Jurkat, Clone E6-1 (cell line): ENCODE measurements around the gene C21orf58. TPM values are rescaled to one million over a fixed set of nuclear protein-coding genes. Genes with fewer than 3 reads are reported as not detected.
A peak's percentile ranks its signal among the peaks of the same experiment; 100 is the strongest.
"Not testable (repeated sequence)": the region's sequence is repeated elsewhere in the genome, so short reads cannot be mapped to it uniquely, and the experiment has no call there.

ENCODE experiments used
- DNase-seq: peaks from one replicate; pipeline ENCODE4 v3.0.0-alpha.2; 2011; ENCODE audit warnings: low read depth, low spot score
- H3K4me3 ChIP-seq: 2 replicates; pipeline ENCODE4 v1.5.1; 2011; ENCODE audit warnings: mild to moderate bottlenecking, low read length, control low read depth, moderate library complexity
- polyA plus RNA-seq: library from polyadenylated mRNA; unstranded; fragments of >200 nt; gene quantifications from one replicate; pipeline ENCODE4 v1.2.1, GENCODE V29; 2012; ENCODE audit warnings: missing spikeins; ENCODE audit not compliant: insufficient read length, insufficient read depth

The C21orf58 gene
- polyA plus RNA-seq, result 34.9 TPM

DNA sequence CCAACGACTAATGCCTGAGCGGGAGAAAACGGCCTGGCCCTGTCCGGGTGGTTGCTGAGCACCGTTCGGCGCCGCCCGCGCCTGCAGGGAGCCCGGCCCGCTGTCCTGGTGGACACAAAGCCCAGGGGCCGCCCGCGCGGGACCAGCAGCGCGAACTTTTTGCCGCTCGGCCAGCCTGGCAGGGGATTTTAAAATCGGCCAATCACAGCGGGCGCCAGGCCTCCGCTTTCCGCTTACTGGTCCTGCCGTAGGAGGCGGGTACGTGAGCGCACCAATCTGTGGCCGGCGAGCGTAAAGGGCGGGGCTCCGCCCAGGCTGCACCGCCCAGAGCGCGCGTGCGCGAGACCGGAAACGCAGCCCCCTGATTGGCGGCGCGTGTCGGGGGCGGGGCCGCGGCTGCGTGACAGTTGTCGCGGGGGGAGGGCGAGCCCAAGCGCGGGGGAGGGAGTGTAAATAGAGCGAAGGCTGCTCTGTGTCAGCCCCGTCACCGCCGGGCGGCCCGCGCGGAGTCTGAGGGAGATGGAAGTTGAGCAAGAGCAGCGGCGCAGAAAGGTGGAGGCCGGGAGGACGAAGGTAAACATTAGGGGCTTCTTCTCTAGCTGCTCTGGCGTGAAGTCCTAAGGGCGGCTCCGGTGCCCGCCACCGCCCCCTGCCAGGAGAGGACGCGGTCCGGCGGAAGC is at the start of gene C21orf58, which contains the start of gene PCNT:
Gene C21orf58, minus strand, starts transcription at position 161 of the 680 bp plus-strand sequence. CDS start 1,132 bp downstream, outside the sequence.
Gene PCNT, plus strand, starts transcription at position 447 of the 680 bp plus-strand sequence. Its CDS starts 73 bp downstream, at position 520.
- H3K4me3 ChIP-seq, result peak within 1 kb of the TSS; percentile 95
- peak; percentile 96 for DNase-seq

DNA sequence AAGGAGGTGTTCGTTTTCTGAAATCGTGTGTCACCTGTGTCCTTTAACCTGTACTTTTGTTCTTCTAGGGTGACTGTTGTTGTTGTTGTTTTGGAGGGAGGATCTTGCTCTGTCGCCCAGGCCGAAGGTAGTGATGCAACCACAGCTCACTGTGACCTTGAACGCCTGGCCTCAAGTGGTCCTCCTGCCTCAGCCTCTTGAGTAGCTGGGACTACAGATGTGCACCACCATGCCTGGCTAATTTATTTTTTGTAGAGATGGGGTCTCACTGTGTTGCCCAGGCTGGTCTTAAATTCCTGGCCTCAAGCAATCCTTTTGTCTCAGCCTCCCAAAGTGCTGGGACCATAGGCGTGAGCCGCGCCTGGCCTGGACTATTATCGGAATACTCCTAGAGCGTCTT is 49.3 kb upstream of the C21orf58 start:
- H3K4me3 ChIP-seq, DNase-seq: not testable (repeated sequence)

DNA sequence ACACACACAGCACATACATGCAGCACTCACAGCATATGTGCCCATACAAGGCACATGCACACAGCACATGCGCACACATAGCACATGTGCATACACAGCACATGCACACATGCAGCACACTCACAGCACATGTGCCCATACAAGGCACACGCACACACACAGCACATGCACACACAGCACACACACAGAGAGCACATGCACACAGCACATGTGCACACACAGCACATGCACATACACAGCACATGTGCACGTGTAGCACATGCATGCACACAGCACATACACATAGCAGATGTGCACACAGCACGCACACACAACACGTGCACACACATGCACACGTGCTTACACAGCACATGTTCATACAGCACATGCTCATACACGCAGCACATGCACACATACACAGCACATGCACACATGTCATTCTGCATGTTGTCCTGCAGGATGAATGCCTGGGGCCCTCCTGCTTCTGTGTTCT is 48.4 kb upstream of the C21orf58 start:
- H3K4me3 ChIP-seq, result no peak overlapping the region
- DNase-seq, result no peak

DNA sequence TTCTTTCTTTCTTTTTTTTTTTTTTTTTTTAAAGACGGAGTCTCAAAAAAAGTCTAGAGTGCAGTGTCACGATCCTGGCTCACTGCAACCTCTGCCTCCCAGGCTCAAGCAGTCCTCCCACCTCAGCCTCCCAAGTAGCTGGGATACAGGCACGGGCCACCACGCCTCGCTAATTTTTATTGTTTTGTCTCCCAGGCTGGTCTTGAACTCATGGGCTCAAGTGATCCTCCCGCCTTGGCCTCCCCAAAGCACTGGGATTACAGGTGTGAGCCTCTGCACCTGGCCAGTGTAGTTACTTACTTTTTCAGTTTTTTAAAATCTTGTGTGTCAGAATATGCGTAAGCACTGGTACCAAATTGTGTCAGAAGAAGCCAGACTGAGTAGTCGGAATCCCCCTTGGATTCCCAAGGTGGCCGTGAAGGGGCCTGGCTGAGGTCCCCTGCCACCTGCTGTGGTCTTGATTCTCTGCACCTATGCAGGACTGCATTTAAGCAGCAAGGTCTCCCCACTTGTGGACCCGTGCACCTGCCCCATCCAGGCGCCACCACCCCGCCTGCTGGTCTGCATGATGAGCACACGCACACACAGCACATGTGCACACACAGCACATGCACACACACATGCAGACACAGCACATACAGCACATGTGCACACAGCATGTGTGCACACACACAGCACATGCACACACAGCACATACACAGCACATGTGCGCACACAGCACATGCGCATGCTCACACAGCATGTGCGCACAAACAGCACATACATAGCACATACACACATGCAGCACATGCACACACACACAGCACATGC is 47.7 kb upstream of the C21orf58 start:
- no peak overlapping the region for H3K4me3 ChIP-seq
- no peak for DNase-seq

DNA sequence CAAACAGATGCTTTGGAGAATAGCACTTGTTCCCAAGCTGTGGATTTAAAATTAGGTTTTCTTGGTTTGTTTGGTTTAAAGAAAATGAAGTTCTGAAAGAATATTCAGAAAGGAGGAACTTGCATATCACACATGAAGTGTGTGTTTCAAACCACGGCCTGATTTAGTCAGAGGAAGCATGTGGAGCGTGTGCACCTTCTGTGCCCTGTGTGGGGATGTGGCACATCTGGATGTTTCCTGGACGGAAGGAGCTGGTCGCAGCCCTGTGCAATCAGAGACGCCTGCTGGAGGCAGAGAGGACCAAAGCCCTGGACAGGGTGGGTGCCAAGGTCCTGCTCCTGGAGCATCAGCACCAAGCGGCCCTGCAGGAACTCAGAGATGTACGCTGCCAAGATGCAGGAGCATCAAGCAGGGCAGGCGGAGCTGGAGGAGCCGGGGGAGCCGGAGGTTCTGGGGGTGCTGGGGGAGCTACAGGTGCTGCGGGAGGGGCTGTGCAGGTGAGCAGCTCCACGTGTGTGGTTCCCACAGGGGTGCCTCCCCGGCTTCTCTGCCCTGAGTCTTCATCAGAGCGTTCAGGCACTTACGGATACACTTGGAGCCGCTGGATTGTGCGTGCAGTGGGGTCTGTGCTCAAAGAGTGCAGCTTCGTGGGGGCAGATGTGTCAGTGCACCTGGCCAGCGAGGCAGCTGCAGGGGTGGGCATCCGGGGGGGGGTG is 46.0 kb upstream of the C21orf58 start:
- no peak for DNase-seq

DNA sequence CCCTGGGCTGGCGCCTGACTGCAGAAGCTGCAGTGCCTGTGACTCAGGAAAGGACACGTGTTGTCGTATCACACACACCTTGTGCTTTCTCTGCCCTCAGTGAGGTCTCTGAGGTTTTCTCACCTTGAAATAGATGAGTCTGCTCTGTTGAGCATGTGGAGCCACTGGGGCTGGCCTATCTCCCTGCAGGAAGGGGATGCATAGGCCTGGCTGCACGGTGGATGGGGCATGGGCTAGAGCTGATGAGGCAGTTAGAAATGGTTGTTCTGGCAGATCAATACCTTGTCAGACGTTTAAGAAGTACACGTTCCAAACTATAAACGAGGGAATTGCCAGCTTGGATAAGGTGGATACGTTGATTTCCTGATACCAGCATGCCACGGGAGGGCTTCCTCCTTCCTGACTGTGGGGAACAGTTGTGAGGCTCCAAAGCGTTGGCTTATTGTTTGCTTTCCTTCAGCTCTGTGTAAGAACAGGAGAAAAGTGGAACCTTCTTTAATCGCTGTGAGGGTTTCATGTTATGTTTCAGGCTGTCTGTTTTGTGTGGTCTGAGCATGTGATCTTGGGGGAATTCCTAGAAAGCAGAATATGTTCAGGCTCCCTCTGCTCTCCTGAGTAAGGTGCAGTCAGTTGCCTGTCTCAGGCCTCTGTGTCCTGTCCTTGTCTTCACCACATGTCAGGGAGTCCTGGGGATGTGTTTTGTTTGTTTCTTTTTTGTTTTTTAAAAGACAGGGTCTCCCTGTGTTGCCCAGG is 45.0 kb upstream of the C21orf58 start:
- DNase-seq, result no peak
- no peak overlapping the region for H3K4me3 ChIP-seq

More for the DNA sequence above, 46.0 kb upstream of the C21orf58 start:
- H3K4me3 ChIP-seq, result no peak overlapping the region

DNA sequence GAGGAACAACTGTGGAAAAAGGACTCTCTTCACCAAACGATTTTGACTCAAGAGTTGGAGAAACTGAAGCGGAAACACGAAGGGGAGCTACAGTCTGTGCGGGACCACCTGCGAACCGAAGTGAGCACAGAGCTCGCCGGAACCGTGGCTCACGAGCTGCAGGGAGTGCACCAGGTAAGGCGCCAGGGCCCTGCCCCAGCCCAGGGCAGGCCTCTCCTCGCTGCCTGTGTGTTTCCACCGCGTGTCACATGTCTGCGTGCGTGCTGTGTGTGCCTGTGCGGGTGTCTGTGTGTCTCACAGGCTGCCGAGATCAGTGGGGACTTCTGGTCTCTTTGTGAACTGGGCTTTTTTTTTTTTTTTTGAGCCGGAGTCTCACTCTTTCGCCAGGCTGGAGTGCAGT is 43.3 kb upstream of the C21orf58 start:
- DNase-seq, result no peak
- H3K4me3 ChIP-seq, result no peak overlapping the region

DNA sequence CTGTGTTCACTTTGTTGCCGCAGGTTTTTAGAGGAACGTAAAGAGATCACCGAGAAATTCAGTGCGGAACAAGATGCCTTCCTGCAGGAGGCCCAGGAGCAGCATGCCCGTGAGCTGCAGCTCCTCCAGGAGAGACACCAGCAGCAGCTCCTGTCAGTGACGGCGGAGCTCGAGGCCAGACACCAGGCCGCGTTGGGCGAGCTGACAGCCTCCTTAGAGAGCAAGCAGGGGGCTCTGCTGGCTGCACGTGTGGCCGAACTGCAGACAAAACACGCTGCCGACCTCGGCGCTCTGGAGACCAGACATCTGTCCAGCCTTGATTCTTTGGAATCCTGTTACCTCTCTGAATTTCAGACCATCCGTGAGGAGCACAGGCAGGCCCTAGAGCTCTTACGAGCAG is 42.9 kb upstream of the C21orf58 start:
- H3K4me3 ChIP-seq, result no peak overlapping the region
- DNase-seq, result no peak

DNA sequence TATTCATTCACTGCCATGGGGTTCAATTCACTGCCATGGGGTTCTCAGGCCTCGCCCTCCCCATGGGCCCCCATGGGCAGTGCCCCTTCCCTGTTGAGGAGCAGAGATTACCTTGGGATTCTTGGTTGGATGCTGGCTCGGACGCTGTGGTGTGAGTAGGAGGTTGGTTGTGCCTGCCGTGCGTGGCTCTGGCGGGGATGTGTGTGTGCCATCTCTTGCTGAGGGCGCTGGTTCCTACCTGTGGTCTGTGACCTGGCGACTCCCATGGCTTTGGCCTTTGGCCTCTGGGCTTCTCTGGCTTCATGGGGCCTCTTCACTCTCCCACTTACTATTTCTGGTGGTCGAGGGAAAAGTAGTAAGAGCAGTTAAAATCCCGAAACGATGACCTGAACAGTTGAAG is 42.4 kb upstream of the C21orf58 start:
- DNase-seq, result no peak
- H3K4me3 ChIP-seq, result no peak overlapping the region

DNA sequence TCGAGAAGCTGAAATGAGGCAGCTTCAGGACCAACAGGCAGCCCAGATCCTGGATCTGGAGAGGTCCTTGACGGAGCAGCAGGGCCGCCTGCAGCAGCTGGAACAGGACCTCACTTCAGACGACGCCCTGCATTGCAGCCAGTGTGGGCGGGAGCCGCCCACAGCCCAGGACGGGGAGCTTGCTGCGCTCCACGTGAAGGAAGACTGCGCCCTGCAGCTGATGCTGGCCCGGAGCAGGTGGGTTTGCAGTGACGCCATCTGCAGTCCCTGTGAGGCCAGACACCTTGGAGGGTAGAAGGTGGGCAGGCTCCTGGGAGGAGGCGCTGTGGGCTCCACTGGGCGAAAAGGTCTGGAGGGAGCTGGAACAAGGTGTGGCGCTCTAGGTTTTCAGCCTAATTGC is 40.0 kb upstream of the C21orf58 start:
- DNase-seq, result no peak

DNA sequence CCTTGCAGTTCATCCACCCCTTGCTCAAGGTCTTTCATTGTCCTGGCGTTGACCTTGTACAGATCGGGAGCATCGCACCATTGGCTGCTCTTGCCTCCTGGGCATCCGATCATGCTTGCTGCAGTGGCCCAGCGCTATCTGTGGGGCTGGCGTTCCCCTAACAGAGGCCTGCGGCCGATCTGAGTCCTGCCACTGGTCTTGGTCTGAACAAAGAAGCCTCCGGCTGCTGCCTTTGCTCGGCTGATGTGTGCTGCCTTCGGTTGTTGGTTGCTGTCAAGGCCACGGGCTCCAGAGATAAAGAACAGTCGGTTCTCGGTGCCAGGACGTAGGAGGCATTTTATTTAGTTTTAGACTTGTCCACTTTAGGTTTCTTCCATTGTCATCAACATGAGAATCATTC is 39.3 kb upstream of the C21orf58 start:
- no peak overlapping the region for H3K4me3 ChIP-seq
- DNase-seq, result no peak

More for the DNA sequence above, 40.0 kb upstream of the C21orf58 start:
- H3K4me3 ChIP-seq, result no peak overlapping the region

DNA sequence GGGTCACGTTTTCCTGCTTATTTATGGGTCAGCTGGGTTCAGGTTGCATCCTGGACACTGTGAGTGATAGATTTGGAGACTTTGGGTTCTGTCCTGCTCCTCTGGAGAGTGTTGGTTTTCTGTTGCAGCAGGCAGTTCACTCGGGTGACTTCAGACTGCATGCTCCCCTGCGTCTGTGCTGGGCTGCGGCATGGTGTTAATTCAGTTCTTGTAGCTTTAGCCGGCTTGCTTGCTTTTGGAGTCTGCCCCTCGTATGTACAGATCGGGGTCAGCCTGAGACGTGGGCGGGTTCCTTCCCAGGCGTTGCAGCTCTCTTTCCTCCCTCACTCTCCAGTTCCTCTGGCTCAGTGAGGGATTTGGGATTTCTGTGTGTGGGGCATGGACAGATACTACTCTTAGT is 38.3 kb upstream of the C21orf58 start:
- no peak overlapping the region for H3K4me3 ChIP-seq
- DNase-seq, result no peak

DNA sequence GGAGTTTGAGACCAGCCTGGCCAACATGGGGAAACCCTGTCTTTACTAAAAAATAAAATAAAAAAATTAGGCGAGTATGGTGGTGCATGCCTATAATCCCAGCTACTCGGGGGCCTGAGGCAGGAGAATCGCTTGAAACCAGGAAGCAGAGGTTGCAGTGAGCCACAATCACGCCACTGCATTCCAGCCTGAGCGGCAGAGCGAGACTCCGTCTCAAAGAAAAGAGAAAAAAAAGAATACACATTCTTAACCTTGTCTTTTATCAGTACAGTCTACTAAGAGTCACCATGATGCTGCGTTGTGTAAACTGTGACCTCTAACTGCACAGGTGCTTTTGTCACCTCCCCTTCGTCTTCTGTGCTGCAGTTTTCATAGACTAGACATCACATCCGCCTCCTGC is 37.5 kb upstream of the C21orf58 start:
- DNase-seq, result no peak
- H3K4me3 ChIP-seq, result no peak overlapping the region

DNA sequence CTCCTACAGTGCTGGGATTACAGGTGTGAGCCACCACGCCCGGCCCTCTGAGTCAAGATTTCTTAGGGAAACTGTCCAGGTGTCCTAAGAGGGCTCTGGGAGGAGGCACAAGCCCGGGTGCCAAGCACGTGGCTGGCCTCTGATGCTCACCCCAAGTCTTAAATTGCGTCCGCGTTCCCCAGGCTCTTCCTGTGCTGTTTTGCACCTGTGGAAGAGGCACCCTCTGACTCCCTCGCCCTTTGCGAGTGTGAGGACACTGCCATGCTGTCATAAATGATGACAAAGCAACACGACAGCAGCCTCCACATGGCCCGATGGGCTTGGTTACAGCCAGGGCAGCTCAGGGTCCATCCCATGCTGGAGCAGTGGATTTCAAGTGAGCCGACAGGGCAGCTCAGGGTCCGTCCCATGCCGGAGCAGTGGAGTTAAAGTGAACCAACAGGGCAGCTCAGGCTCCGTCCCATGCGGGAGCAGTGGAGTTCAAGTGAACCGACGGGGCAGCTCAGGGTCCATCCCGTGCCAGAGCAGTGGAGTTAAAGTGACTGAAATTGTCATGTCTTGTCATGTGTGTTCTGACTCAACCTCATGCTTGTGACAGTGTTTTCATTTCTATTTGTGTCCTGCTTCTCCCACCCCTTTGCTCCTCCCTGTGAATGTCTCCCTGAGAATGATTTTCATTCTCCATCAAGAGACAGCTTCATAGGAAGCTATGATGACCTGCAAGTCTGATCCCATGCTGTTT is 34.2 kb upstream of the C21orf58 start:
- no peak overlapping the region for H3K4me3 ChIP-seq
- no peak for DNase-seq

DNA sequence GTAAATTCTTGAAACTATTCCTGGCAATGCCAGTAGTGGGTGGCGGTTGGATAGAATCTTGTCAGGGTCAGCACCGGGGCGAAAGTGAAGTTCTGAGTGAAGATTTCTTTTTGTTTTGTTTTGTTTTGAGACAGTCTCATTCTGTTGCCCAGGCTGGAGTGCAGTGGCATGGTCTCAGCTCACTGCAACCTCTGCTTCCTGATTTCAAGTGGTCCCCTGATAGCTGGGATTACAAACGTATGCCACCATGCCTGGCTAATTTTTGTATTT is 33.6 kb upstream of the C21orf58 start:
- no peak overlapping the region for H3K4me3 ChIP-seq
- DNase-seq, result no peak

DNA sequence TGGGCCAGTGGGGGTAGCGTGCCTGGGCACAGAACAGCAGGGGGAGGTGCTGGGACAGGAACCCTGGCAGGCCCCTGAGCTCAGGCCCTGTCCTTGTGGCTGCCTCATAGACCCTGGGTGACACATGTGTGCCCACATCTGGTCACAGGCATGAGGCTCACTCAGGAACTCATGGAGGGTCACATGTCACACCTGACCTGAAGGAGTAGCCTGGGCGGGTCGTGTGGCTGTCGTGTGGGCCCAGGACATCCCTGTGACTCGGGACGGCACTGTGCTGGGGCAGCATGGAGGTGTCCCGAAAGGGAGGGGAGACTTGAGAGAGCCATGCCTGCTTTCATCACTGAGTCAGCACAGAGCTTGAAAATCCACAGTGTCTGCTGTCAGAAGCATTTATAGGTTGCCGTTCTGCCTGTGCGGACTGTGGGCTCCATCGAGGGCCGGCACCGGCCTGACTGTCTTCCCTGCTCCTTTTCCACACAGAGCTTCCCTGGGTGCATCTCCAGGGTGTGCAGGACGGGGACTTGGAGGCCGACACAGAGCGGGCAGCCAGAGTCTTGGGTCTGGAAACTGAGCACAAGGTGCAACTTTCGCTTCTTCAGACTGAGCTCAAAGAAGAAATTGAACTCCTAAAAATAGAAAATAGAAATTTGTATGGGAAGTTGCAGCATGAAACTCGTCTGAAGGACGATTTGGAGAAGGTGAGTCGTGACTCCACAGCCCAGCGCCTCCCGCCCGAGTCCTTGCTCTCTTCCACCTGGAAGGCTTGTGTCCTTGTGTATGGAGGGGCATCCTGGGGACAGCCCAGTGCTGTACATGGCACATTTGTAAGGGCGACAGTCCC is 33.0 kb upstream of the C21orf58 start:
- no peak for DNase-seq
- no peak overlapping the region for H3K4me3 ChIP-seq

DNA sequence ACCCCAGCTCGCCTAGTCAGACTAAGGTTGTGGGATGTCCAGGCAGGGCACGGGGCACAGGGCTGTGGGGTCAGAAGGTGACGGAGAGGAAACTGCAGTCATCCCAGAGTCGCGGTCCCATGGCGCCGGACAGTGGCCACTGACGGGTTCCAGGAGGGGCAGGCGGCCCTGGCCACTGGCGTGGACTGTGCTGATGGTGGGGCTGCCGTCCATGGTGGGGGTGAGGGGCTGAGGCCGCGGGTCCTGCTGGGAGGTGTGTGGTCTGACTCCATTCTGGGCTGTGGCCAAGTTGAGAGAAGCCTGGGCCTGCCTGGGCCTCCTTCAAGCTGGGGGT is 32.3 kb upstream of the C21orf58 start:
- no peak for DNase-seq
- no peak overlapping the region for H3K4me3 ChIP-seq
